Common myeloid progenitor, CD34-positive (primary cell): ENCODE results near the gene ZNF614. TPM values are rescaled to one million over a fixed set of nuclear protein-coding genes. Genes with fewer than 3 reads are reported as not detected.
"Not testable (repeated sequence)": the region's sequence is repeated elsewhere in the genome, so short reads cannot be mapped to it uniquely, and the experiment has no call there.

ENCODE experiments used
- CTCF ChIA-PET: fragments of 350-600 bp; sonication (Branson Sonifier 250); formaldehyde crosslinking; loops from one replicate; lab custom pipeline; 2021; ENCODE audit warnings: antibody characterized with exemption; lab: Charles Lee
- POLR2A ChIA-PET: fragments of 350-600 bp; sonication (Branson Sonifier 250); formaldehyde crosslinking; loops from one replicate; lab custom pipeline; 2021; ENCODE audit warnings: antibody characterized with exemption; lab: Charles Lee
- DNase-seq, 3 donors: peaks; one replicate each; pipeline versions ENCODE4 v3.0.0 to v3.0.0-alpha.2; 2013
- H3K27ac ChIP-seq, 2 experiments: 1 replicate in 1 of 2; 2 replicates in 1 of 2; pipeline ENCODE4 v1.7.0; 2013; ENCODE audit warnings: inconsistent platforms in 2 of 2, low read length in 2 of 2, mild to moderate bottlenecking in 2 of 2, low read depth in 1 of 2, moderate library complexity in 1 of 2; ENCODE audit not compliant: severe bottlenecking in 2 of 2, insufficient read depth in 1 of 2, poor library complexity in 1 of 2
- H3K27me3 ChIP-seq, 5 experiments: replicated peaks in 2 of 5; 1 replicate in 3 of 5; 2 replicates in 2 of 5; pipeline versions ENCODE4 v1.6.1 to v1.7.0; 2013; ENCODE audit warnings: low read length in 4 of 5, mild to moderate bottlenecking in 2 of 5, moderate library complexity in 2 of 5, inconsistent platforms in 1 of 5; ENCODE audit not compliant: insufficient read depth in 5 of 5, control insufficient read depth in 4 of 5
- H3K36me3 ChIP-seq, 4 experiments: 1 replicate in 2 of 4; 2 replicates in 2 of 4; pipeline versions ENCODE4 v1.6.1 to v1.7.0; 2013; ENCODE audit warnings: low read length in 3 of 4, control low read depth in 1 of 4, mild to moderate bottlenecking in 1 of 4; ENCODE audit not compliant: control insufficient read depth in 4 of 4, insufficient read depth in 4 of 4
- H3K4me1 ChIP-seq, 4 experiments: 1 replicate in 3 of 4; 2 replicates in 1 of 4; pipeline versions ENCODE4 v1.6.1 to v1.7.1; 2013; ENCODE audit warnings: low read length in 3 of 4, mild to moderate bottlenecking in 3 of 4, control low read depth in 1 of 4, inconsistent platforms in 1 of 4, moderate library complexity in 1 of 4; ENCODE audit not compliant: control insufficient read depth in 4 of 4, insufficient read depth in 4 of 4; ENCODE audit errors: control extremely low read depth in 1 of 4
- H3K4me3 ChIP-seq, 7 experiments: 1 replicate in 4 of 7; 2 replicates in 3 of 7; pipeline versions ENCODE4 v1.5.1 to v1.7.0; 2013; ENCODE audit warnings: mild to moderate bottlenecking in 7 of 7, low read length in 6 of 7, moderate library complexity in 6 of 7, inconsistent platforms in 2 of 7, low read depth in 2 of 7, control low read depth in 1 of 7; ENCODE audit not compliant: insufficient read depth in 4 of 7, control insufficient read depth in 1 of 7; ENCODE audit errors: extremely low read depth in 1 of 7
- H3K9me3 ChIP-seq, 5 experiments: 1 replicate in 4 of 5; 2 replicates in 1 of 5; pipeline versions ENCODE4 v1.6.1 to v1.7.1; 2013; ENCODE audit warnings: low read length in 4 of 5, mild to moderate bottlenecking in 2 of 5, inconsistent platforms in 1 of 5, low read depth in 1 of 5, moderate library complexity in 1 of 5; ENCODE audit not compliant: control insufficient read depth in 4 of 5, insufficient read depth in 2 of 5; ENCODE audit errors: control extremely low read depth in 1 of 5
- WGBS: methylation state at CpG from one replicate; pipeline ENCODE4 v1.1.5; 2013; ENCODE audit not compliant: insufficient coverage; 5-methylcytosine and 5-hydroxymethylcytosine counted together
- polyA plus RNA-seq: library from polyadenylated mRNA; unstranded; fragments of 120-200 nt; gene quantifications from one replicate; pipeline ENCODE4 v1.2.1, GENCODE V29; 2013

Gene ZNF614
- 13.3 TPM for polyA plus RNA-seq

DNA sequence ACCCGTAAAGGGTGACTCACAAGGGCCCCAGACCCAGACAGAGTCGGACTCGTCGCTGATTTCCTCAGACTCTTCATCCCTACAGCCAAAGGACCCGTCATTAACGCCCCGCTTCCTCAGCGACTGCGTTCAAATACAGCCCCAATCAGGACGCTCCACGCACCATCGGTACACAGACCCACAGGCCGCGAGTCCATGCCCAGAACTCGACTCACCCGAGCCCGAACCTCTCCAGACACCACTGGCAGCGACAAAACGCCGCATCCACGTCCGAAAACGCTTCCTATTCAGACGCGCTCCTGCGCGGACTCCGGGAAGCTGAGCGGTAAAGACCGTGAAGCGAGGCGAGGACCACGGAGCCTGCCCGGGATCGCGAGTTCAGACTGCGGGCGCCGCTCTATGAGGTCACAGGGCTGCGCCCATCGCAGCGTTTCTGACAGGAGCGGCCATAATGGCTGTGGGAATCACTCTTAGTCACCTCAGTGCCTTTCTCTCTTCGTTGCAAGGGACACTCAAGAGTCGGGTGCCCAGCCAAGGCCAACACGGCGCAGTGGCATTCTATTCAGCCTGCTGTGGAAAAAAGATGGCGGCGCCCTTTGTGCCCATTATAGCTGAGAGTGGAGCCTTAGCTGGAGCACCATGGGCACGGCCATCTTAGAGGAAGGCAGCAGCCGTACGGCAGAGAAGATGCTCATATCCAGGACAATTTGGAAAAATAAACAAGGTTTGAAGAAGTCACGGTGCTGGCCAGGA lies at the start of gene ZNF614:
Gene ZNF614 (minus strand): TSS at position 353 of the 753 bp plus-strand sequence. CDS start 2,634 bp downstream, outside the sequence.
- Histone ChIP-seq H3K9me3 (peaks cover 5 to 65% (median 50%) of the 10 kb centered on the region in 5 experiments), H3K4me1 (peaks cover 3 to 16% (median 5%) of the 10 kb centered on the region in 4 experiments), H3K4me3 (peak within 1 kb of the TSS; percentile 67 to 95 (median 87)), H3K27ac (peak within 1 kb of the TSS; percentile 98 to 99), H3K27me3 (no peaks in the 10 kb centered on the region), H3K36me3 (peaks cover 28 to 38% (median 30%) of the 10 kb centered on the region in 4 experiments)
- WGBS, result 0% methylated on average over 47 of the region's 53 CpGs
- POLR2A ChIA-PET, result interaction anchor here (0.8 kb wide), 1 partner anchor 21 kb away, joined by 5 read pairs; no protein-coding TSS in a partner anchor
- CTCF ChIA-PET, result interaction anchor here (1.0 kb wide), 1 partner anchor 10 kb away, joined by 3 read pairs; no protein-coding TSS in a partner anchor
- peak; percentile 90 to 95 (median 95) for DNase-seq

DNA sequence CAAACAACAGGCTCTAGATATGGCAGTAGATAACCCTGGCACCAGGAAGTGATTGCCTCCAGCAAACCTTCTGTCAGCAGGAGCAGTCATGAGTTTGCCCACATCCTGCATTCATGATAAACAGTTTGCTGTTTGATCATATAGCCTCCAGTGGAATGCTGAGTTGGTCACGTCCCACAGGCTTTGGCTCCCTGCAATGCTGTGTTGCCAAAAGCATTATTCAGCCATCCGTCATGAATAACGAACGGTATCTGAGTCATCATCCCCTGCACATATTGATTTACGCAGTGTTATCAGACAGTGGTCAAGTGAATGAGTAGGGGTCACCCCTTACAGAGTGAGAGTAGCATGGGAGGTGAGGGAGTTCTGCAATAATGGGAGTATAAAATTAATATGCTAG lies 42.3 kb upstream of the ZNF614 start:
- Histone ChIP-seq H3K36me3 (peaks cover 36 to 97% (median 63%) of the 10 kb centered on the region in 4 experiments), H3K4me1 (no peaks in the 10 kb centered on the region), H3K9me3 (peaks cover 22 to 96% (median 65%) of the 10 kb centered on the region in 5 experiments), H3K27me3 (no peaks in the 10 kb centered on the region), H3K27ac (no peak overlapping the region), H3K4me3 (no peak overlapping the region)
- CTCF ChIA-PET, result no interaction called here
- 97% methylated on average over 5 of the region's 5 CpGs for WGBS
- DNase-seq, result no peak
- POLR2A ChIA-PET, result no interaction called here

DNA sequence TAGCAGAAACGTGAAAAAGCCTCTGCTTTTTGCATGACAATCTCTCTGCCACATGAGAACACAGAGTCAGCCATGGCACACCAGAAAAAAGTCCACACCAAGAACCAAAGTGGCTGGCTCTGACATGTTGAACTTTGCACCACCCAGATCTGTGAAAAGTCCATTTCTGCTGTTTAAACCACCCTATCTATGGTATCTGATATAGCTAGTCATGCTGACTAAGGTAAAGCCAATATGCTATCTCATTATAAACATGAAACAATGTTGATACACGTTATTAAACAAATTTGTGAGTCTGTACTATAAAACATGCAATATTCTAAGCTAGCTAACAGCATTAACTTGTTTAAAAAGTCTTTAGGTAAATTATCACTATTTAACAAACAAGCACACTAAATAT lies 41.5 kb upstream of the ZNF614 start:
- DNase-seq, result no peak
- WGBS, result 80% methylated on average over 1 of the region's 2 CpGs
- Histone ChIP-seq H3K4me1 (no peaks in the 10 kb centered on the region), H3K9me3 (peaks cover 23 to 97% (median 65%) of the 10 kb centered on the region in 5 experiments), H3K27me3 (no peaks in the 10 kb centered on the region), H3K27ac (no peak overlapping the region), H3K36me3 (peaks cover 33 to 94% (median 58%) of the 10 kb centered on the region in 4 experiments), H3K4me3 (peak overlapping the region in 1 of 7 experiments; percentile 33)
- CTCF ChIA-PET, result interaction anchor here (0.6 kb wide), 1 partner anchor 214 kb away, joined by 3 read pairs; no protein-coding TSS in a partner anchor
- POLR2A ChIA-PET, result no interaction called here

DNA sequence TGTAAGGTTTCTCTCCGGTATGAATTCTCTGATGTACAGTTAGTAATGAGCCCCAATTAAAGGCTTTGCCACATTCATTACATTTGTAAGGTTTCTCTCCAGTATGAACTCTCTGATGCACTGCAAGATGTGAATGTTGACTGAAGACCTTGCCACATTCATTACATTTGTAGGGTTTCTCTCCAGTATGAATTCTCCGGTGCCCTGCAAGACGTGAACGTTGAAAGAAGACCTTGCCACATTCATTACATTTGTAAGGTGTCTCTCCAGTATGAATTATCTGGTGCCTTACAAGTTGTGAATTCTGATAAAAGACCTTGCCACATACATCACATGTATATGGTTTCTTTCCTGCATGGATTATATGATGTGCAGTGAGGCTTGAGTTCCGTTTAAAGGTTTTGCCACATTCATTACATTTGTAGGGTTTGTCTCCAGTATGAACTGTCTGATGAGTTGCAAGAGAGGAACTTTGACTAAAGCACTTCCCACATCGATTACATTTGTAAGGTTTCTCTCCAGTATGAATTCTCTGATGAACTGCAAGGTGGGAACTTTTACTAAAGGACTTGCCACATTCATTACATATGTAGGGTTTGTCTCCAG lies 38.2 kb upstream of the ZNF614 start:
- WGBS, result 98% methylated on average over 6 of the region's 6 CpGs
- Histone ChIP-seq H3K4me3 (no peak overlapping the region), H3K27me3 (no peaks in the 10 kb centered on the region), H3K36me3 (peaks cover 26 to 85% (median 51%) of the 10 kb centered on the region in 4 experiments), H3K9me3 (peaks cover 27 to 93% (median 76%) of the 10 kb centered on the region in 5 experiments), H3K27ac (no peak overlapping the region), H3K4me1 (no peaks in the 10 kb centered on the region)
- CTCF ChIA-PET, result no interaction called here
- DNase-seq, result no peak
- POLR2A ChIA-PET, result no interaction called here

DNA sequence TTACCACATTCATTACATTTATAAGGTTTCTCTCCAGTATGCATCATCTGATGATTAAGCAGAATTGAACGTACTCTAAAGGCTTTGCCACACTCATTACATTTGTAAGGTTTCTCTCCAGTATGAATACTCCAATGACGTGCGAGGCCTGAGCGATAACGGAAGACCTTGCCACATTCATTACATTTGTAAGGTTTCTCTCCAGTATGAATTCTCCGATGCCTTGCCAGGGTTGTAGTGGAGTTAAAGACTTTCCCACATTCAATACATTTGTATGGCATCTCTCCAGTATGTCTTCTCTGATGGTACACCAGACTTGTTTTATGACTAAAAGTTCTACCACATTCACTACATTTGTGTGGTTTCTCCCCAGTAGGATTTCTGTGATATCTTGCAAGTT lies 37.2 kb upstream of the ZNF614 start:
- H3K4me1 ChIP-seq, result no peaks in the 10 kb centered on the region
- 98% methylated on average over 5 of the region's 6 CpGs for WGBS
- no peak overlapping the region for H3K27ac ChIP-seq
- H3K27me3 ChIP-seq, result no peaks in the 10 kb centered on the region
- ChIA-PET POLR2A (no interaction called here), CTCF (no interaction called here)
- peaks cover 28 to 93% (median 77%) of the 10 kb centered on the region in 5 experiments for H3K9me3 ChIP-seq
- no peak overlapping the region for H3K4me3 ChIP-seq
- no peak for DNase-seq
- peaks cover 22 to 77% (median 45%) of the 10 kb centered on the region in 4 experiments for H3K36me3 ChIP-seq

DNA sequence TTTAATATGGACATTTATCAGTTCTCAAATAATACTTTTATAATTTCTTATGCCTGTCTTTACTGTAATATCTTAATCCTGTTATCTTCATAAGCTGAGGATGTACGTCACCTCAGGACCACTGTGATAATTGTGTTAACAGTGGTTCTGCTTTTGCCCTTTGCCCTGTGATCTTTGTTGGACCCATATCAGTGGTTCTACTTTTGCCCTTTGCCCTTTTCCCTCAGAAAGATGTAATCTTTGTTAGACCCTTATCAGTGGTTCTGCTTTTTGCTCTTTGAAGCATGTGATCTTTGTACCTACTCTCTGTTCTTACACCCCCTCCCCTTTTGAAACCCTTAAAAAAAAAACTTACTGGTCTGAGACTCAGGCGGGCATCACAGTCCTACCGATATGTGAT lies 28.3 kb upstream of the ZNF614 start:
- H3K4me3 ChIP-seq, H3K27me3 ChIP-seq, CTCF ChIA-PET, H3K27ac ChIP-seq, POLR2A ChIA-PET, H3K36me3 ChIP-seq, H3K4me1 ChIP-seq, DNase-seq: not testable (repeated sequence)
- peaks cover 1 to 50% (median 35%) of the 10 kb centered on the region in 5 experiments for H3K9me3 ChIP-seq
- 92% methylated on average over 2 of the region's 3 CpGs for WGBS
